ENCODE results near the gene FAM110C.
"Not testable (repeated sequence)": the region's sequence is repeated elsewhere in the genome, so short reads cannot be mapped to it uniquely, and the experiment has no call there.

The FAM110C gene

DNA sequence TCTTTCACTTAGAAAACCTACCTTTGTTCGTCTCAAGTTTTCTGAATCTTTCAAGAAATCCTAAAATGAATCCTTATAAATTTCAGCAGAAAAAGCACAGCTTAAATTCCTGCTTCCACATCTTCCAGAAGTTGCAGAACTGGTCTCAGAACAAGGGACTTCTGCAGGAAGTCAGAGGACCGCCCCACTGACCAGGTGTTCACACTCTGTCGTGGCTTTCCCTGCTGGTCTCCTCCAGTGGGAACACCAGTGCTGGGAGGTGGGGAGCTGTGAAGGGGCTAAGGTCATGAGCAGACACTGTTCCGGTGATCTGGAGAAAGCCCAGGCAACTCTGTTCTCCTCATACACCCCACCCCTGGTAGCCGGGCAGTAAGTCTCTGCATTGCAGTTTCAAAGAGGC, 3.5 kb downstream of the FAM110C start:
- DNase-seq: no peak

DNA sequence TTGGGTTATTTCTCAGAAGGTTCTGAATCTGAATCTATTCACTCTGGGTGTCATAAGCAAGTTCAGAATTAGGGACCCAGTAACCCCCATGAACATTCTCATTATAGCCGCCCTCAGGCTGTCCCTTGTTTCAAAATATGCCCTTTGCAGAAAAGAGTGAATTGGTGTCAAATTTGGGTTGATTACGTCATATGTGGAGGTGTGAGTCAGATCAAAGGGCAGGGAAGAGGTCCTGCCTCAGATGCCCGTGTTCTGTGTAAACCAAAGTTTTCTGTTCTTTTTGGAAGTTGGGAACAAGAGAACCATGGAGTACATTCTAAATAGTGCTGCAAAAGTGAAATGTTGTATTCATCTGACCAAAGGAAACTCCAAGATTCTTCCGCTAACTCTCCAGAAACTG, 5.8 kb downstream of the FAM110C start:
- DNase-seq: no peak

DNA sequence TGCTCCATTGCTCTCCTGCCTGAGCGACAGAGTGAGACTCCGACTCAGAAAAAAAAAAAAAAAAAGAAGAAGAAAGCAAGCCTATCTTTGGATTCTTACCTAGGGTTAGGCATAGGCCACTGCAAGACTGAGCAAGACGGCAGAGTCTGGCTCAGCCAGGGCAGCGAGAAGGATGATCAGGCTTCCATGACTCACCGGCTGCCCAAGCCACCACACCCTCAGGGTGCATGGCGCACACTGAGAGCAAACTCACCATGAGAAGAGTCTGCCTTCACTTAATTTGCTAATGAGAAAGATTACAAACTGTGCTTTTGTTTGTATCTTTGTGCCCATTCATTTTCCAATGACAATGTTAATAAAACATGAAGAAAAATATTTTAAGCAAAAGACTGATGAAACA, 8.2 kb downstream of the FAM110C start:
- DNase-seq: no peak

DNA sequence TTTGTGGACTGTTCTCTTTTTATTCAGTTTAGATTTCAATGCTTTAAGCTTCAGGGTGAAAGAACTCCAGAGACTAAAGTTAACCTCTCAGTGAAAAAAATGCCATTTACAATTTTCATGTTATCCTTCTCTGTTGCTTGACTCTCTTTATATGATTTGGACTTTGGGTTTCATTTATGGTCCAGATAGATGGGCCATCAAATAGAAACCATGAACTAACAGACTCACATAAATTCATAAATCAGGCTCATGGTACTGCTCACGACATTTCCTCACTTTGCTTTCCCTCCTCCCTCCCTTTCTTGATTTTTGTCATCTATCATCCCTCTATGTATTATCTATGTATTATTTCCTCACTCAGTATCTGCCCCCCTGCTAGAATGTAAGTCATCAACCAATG, 10.0 kb downstream of the FAM110C start:
- DNase-seq: no peak

DNA sequence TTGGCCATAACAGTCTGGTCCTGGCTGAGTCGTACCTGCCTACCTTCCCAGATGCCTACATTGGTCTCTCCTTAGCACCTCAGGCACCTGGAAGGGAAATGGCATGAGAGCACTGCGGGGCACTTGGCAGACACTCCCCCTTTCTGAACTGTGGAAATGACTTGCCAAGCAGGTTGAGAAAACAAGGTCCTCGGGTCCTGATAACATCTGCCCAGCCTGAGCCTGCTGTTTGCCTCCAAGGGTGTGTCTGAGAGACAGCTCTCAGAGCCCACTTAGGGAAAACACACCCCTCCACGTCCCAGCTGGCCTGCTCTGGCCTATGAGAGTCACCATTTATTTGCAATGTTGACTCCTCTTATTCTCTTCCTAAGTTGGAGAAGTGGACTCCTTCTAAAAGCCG, 10.5 kb downstream of the FAM110C start:
- no peak for DNase-seq

DNA sequence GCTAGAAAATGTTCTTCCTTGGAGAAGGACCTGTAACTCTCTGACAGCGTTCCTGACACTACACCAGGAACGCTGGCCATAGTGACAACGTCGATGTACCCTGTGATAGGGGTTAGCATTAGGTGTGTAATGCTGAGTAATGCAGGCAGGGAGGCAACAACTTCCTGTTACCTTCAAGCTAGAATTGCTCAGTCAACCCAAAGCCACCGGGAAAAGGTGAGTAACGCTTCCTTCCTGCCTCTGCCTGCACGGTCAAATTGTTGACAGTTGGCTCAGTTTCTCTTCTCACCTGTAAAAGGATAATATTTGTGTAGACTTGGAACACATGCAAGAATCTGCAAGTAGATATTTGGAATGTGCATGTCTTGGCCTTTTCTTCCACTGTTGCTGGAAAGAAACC, 12.7 kb downstream of the FAM110C start:
- peak; percentile 66 for DNase-seq

DNA sequence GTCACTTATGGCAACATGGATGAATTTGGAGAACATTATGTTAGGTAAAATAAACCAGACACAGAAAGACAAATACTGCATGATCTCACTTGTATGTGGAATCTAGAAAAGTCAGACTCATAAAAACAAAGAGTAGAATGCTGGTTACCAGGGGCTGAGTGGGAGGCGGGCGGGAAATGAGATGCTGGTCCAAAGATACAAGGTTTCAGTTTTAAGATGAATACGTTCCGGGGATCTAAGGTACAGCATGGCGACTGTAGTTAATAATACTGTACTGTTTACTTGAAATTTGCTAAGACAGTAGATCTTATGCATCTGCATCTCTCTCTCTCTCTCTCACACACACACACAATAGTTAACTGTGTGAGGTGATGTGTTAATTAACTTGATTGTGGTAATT, 14.2 kb downstream of the FAM110C start:
- DNase-seq: no peak

DNA sequence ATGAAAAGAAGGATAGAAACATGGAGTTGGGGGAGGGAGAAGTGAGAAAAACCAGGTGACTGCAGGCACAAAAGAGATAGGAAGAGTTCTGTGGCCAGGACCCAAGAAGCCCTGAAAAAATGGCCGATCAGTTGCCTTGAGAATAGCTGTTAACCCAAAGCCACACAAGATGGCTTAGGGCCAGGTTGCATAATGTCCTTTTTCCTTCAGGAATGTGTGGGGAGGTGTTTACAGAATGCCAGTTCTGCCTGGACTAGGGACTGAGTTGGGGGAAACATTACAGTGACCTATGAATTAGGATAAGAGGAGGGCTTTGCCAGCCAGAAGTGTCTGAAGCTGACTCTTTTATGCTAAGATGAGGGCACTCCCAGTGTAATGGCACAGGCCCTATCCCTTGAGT, 17.1 kb downstream of the FAM110C start:
- no peak for DNase-seq

DNA sequence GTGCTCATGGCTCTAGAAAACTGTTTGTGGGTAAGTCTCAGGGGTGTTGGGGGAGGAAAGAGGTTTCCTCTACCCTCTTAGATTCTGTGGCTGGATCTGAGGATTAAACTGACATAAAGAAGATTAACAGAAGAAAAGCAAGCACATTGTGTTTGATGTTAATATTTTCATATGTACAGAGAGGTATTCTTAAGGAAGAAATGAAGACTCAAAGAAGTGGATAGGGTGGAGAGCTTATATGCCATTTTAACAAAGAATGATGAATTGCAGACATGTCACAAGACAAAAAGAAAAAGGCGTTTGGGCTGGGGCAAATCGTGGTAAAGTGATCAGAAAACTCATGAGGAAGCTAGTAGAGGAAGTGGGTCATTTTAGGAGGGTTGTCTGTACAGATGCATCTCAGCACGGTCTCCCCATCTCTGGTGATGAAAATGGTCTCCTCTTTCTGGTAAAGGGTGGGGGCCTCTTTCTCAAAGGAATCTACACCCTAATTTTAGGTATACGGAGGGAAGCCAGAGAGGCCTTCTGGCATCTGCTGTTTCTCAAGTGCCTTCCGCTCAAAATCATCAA, 17.8 kb downstream of the FAM110C start:
- DNase-seq: no peak

DNA sequence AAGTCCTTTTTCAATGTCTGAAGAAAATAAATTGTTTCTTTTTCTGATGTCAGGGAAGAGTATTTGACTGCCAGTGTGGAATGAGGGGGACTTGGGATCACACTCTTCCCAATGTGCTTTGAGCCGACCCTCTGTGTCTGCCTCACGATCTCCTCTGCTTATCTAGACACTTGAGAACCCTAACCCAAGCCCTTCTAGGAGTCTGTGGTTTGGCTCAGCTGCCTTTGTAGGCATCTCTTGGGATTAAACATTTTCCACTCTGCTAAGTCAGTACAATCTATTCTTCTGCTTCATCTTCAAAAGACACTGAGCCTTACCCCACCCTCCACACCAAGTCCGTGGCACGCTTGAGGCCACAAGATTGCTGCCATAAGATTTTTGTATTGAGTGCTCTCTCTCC, 19.4 kb downstream of the FAM110C start:
- DNase-seq: no peak

DNA sequence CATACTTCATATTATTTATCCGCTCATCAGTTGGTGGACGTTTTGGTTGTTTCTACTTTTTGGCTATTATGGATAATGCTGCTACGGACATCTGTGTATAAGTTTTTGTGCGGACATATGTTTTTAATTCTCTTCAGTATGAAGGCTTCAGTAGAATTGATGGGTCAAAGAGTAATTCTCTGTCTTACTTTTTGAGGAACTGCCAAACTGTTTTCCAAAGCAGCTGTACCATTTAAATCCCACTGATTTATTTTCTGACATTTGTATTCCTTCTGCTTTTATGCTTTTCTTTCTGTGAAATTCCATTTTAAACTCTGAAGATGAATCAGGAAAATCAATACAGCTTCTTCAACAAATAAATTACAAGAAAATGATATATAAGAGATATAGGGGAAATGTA, 20.8 kb downstream of the FAM110C start:
- no peak for DNase-seq

DNA sequence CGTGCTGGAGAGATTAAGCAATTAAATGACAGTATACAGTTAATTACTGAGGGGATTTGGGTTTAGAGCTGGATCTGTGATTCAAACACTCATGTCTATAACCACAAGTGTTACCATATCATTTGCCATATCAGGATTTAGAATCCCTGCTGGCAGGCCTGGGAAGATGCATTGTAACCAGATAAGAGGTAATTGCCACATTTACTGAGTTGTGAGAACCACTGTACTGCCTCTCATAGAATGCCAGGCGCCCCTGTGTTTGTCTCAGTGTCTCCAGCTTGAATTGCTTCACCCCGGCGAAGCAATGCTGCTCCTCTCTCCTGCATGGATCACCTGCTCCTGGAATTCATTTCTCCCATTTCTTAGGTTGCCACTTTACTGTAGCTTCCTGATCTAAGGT, 21.7 kb downstream of the FAM110C start:
- DNase-seq: not testable (repeated sequence)

DNA sequence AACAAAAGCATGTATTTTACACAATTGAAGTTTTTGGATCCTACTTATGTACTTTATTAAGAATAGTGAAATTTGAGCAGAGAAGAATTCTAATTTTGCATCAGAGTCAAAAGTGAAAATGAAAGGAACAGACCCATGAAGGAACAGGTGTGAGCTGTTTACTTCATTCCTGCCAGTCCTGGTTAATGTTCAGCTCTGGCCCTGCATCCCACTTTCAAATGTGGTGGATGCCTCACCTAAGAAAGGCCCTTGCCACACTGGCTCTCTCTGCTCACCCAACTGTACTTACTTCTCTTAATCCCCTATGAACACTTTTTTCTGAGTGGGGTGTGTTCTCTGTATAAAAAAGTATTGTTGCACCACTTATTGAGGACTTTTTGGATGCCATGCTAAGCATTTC, 22.2 kb downstream of the FAM110C start:
- DNase-seq: no peak

DNA sequence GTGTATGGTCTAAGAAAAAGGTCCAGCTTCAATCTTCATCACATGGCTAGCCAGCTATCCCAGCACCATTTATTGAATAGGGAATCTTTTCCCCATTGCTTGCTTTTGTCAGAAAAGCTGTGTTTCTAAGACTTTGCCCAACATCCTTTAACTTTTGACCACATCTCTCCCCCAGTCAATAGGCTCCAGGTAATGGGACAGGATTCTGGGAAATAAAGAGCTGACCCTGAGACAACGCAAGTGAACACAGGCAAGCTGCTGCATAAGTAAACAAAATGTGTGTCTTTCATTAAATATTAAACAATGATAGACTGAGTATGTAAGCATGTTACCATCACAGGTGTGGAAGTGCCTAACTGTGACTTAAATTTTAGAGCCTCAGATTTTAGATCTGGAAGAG, 23.0 kb downstream of the FAM110C start:
- DNase-seq: no peak

DNA sequence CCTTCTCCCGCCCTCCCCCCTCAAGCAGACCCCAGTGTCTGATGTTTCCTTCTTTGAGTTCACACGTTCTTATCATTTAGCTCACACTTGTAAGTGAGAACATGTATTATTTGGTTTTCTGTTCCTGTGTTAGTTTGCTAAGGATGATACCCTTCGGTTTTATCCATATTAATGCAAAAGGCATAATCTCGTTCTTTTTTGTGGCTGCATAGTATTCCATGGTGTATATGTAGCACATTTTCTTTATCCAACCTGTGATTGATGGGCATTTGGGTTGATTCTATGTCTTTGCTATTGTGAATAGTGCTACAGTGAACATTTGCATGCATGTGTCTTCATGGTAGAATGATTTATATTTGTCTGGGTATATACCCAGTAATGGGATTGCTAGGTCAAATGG, 24.1 kb downstream of the FAM110C start:
- DNase-seq: not testable (repeated sequence)

DNA sequence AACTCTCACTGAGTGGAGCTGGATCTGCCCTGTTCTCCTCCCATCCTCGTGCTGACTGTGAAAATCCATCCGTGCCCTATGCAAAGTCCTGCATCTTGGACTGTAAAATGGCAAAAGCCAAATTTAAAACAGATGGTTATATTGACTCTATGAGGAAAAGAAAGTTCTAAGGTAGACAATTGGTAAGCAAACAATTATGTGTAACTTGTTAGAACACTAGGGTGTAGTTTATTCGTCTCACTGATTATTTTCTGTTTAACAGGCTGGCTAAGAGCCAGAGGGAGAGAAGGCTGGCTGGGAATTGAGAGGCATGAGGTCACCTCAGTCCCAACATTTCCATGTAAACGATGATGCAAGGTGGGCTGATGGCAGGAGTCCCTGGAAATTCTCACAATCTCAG, 26.0 kb downstream of the FAM110C start:
- DNase-seq: not testable (repeated sequence)

DNA sequence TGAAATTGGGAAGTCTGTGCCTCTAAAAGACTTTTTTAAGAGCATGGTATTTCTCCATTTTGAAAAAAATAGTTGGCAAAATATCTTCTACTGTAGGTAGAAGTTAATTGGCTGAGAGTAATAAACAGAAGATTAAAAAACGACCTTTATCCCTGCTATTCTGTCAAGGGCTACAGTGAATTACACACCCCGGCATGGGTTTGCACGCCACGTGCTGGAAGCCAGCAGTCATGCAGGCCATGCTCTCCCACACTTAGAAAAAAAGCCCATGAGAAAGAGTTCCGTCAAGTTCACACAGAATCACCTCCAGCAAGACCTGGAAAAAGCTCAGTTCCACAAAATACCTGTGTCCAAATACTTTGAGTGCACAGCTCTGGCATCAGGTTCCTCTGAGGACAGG, 26.8 kb downstream of the FAM110C start:
- no peak for DNase-seq

DNA sequence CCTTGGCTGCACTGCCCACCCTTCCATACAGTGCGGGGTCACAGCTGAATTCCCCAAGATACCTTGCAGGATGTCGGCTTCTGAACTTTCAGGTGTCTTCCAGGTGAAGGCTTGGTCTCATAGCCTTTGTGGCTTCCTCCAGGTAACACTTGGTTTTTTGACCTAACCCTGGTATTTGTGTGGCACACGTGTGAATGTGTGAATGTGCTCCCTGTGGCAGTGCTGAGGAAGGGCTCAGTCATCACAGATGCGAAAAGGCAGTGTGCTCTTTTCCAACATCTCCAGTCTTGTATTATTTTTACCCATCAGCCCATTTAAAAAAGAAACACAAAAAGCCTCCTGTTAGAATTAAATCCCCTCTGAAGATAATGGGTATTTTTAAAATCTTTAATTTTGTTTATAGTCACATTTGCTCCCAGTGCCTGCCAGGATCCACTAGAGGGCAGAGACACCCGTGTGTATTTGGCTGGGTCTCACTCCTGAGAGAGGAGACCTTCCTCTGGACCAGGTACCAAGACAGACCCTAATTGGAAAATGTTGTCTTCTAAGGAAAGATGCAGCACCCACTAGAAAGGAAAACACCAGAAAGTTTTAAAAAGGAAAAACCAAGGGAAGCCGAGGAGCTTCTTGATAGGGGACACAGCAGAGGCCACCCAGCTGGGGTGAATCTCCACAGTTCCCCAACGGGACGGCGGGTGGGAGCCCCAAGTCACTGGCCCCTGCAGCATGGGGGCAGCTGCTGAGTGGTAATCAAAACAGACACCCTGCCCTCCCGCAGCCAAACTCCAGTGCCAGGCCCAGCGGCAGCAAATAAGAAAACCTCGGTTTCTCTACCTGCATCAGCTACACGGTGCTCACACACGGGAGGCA, 27.7 kb downstream of the FAM110C start:
- no peak for DNase-seq

DNA sequence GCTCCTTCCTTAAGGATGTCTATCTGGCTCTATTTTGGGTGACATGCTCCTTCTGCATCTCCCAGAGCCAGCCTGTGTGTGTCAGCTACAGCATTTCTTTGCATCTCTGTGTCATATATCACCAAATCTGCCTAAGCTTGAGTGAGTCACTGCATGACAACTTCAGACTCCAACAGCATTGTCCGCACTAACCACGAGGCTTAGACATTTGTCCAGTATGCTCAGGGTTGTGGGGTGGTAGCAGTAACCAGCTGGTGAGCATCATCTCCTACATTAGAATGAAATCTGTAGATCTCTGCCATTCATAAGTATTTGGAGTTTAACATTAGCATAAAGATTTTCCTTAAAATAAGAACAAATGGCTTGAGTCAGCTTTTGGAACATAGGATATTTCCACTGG, 30.4 kb downstream of the FAM110C start:
- not testable (repeated sequence) for DNase-seq

DNA sequence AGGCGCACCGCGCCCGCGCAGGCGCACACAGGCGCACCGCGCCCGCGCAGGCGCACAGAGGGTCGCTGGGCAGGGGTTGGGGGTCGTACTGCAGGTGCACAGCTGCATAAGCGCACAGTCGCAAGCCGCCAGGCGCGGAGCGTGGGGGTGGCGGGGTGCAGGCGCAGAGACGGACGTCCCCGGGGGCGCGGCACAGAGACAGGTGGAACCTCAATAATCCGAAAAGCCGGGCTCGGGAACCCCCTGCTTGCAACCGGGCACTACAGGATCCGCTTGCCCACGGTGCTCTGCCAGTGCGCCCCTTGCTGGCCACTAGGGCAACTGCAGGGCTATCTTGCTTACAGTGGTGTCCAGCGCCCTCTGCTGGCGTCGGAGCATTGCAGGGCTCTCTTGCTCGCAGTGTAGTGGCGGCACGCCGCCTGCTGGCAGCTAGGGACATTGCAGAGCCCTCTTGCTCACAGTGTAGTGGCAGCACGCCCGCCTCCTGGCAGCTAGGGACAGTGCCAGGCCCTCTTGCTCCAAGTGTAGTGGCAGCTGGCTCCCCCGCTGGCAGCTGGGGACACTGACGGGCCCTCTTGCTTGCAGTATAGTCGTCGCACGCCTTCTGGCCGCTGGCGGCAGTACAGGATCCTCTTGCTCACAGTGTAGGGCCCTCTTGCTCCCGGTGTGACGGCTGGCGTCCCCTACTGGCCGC, 34.9 kb downstream of the FAM110C start:
- peak; percentile 80 for DNase-seq

DNA sequence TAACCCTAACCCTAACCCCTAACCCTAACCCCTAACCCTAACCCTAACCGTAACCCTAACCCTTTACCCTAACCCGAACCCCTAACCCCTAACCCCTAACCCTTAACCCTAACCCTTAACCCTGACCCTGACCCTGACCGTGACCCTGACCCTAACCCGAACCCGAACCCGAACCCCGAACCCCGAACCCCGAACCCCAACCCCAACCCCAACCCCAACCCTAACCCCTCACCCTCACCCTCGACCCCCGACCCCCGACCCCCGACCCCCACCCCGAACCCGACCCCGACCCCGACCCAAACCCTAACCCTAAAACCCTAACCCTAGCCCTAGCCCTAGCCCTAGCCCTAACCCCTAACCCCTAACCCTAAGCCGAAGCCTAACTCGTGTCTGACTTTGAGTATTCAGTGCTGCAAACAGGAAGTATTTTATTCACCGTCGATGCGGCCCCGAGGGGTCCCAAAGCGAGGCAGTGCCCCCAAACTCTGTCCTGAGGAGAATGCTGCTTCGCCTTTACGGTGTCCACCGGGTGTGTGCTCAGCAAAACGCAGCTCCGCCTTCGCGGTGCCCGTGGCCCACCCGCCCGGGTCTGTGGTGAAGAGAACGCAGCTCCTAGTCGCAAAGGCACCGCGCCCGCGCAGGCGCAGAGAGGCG, 36.0 kb downstream of the FAM110C start:
- no peak for DNase-seq

All from activated CD8-positive, alpha-beta memory T cell treated with anti-CD3 and anti-CD28 coated beads for 24 hours (primary cell).